GM21515 (cell line): ENCODE results near the gene OAS1.

ENCODE experiments used
- ATAC-seq: cut with Tn5 transposase; IDR thresholded peaks from one replicate; pipeline ENCODE4 v1.9.1; 2021; ENCODE audit not compliant: unreplicated experiment

OAS1 gene

GRCh38 chr12:112964067-112964670, 57.4 kb downstream of the OAS1 start:
- ATAC-seq: no peak

- no peak for ATAC-seq
Observed at GRCh38 chr12:112964915-112965314, 58.2 kb downstream of the OAS1 start.

GRCh38 chr12:112965643-112966042, 58.9 kb downstream of the OAS1 start:
- ATAC-seq: no peak

GRCh38 chr12:112967306-112967705, 60.5 kb downstream of the OAS1 start:
- ATAC-seq: no peak

- ATAC-seq: no peak
Observed at GRCh38 chr12:112967858-112968257, 61.1 kb downstream of the OAS1 start.
